Measurements from ENCODE around the gene ADAP1. TPM values are rescaled to one million over a fixed set of nuclear protein-coding genes. Genes with fewer than 3 reads are reported as not detected.

ADAP1 gene
- total RNA-seq, 1 donor from 2014 or later = 19.2 TPM

DNA sequence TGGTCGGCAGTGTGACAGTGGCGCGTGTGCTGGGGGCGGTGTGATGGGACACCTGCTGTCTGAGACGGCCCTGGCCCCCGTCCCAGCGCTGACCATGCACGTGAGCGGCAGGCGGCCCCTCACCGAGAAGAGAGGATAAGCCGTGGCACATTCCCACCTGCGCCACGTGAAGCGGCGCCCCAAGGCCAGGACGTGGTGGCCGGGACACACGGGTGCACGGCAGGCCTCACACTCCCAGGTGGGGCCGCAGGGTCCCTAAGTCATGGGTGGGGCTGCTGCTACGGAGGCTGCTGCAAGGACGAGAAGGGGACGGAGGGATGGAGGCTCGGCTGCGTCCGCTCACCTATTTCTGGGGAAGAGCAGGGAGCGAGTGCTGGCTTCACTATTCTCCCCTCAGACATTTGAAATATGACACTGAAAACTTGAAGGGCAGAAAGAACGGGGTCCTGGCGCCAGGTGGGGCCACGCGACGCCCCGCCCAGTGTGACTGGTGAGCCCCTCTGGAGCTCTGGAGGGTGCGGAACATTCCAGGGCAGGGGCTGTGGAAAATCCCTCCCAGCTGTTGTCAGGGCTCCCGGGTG, 36.0 kb upstream of the ADAP1 start:
- DNase-seq (ENCODE audit: low spot score) = no peak

DNA sequence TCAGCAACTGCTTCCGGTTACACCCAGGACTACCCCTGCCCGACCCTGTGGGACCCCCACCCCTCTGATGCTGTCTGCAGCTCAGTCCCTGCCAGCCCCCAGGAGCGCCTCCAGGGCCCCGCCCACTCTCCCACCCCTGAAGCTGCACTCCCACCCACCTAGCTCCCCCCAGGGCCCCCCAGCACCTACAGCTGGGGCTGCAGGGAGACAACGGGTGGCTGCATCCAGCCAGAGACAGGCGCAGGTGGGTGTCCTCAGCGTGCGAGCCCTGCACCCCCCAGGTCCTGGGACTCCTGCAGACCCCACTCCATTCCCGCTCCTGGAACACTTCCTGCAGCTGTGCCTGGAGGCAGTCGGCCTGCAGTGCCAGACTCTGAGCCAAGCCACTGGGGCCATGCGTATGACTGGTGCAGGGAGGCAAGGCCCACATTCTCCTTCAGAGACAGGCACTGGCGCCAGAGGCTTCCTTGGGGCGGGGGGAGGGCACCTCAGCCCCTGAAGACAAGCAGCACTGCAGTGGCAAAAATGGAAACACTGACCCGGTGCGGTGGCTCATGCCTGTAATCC, 34.6 kb upstream of the ADAP1 start:
- no peak for DNase-seq (ENCODE audit: low spot score)

DNA sequence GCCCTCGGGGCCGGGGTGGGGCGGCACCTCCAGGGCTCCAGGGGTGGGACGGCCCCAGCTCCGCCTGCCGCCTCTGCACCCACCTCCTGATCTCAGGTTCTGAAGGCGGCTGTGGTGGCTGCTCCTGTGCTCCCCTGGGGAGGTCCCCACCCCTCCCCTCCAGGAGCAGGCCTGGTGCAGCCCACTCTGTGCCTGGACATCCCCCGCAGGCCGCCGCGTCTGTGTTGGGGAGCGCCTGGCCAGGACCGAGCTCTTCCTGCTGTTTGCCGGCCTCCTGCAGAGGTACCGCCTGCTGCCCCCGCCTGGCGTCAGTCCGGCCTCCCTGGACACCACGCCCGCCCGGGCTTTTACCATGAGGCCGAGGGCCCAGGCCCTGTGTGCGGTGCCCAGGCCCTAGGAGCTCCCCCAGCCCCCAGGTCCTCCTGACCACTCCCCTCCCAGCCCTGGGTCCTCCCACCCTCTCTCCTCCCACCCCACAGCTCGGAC, 34.0 kb upstream of the ADAP1 start:
- DNase-seq (ENCODE audit: low spot score) = no peak

DNA sequence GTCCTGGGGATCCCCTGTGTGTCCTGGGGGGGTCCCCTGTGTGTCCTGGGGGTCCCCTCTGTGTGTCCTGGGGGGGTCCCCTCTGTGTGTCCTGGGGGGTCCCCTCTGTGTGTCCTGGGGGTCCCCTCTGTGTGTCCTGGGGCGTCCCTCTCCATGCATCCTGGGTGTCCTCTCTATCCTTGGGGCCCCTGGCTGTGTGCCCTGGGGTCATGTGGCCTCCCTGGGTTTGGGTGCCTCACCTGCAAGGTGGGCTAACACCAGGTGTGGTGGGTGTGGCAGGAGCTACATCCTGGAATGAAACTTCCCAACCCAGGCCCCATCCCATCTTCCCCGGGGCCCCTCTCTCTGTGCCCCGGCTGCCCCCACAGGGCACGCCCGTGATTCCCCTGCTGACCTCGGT, 33.4 kb upstream of the ADAP1 start:
- no peak for DNase-seq (ENCODE audit: low spot score)

DNA sequence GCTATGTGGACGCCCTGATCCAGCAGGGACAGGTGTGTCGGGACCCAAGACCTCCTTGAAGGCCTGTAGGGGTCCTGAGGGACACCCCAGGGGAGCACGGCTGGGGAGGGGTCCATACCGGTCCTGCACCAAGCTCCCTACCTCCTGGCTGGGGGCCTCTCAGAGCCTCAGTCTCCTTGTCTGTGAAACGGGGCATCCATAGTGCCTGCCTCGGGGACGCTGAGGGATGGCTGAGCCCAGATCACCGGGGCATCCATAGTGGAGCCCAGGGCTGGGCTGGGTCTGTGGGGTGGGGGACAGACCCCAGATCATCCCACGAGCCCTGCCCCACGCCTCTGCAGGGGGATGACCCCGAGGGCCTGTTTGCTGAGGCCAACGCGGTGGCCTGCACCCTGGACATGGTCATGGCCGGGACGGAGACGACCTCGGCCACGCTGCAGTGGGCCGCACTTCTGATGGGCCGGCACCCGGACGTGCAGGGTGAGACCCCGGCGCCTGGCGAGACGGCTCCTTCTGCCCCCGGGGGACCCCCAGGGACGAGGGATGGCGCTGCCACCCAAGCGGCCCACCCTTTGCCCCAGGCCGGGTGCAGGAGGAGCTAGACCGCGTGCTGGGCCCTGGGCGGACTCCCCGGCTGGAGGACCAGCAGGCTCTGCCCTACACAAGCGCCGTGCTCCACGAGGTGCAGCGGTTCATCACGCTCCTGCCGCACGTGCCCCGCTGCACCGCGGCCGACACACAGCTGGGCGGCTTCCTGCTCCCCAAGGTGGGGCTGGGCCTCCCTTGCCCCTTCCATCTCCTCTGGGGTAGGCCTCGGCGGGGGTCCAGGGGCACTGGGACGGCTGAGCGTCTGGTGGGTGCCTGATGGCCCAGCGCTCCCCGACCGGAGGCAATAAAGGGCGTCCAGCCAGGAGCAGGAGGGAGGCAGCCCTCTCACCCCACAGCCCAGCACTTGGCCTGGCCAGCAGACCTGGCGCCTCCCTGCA, 32.6 kb upstream of the ADAP1 start:
- no peak for DNase-seq (ENCODE audit: low spot score)

DNA sequence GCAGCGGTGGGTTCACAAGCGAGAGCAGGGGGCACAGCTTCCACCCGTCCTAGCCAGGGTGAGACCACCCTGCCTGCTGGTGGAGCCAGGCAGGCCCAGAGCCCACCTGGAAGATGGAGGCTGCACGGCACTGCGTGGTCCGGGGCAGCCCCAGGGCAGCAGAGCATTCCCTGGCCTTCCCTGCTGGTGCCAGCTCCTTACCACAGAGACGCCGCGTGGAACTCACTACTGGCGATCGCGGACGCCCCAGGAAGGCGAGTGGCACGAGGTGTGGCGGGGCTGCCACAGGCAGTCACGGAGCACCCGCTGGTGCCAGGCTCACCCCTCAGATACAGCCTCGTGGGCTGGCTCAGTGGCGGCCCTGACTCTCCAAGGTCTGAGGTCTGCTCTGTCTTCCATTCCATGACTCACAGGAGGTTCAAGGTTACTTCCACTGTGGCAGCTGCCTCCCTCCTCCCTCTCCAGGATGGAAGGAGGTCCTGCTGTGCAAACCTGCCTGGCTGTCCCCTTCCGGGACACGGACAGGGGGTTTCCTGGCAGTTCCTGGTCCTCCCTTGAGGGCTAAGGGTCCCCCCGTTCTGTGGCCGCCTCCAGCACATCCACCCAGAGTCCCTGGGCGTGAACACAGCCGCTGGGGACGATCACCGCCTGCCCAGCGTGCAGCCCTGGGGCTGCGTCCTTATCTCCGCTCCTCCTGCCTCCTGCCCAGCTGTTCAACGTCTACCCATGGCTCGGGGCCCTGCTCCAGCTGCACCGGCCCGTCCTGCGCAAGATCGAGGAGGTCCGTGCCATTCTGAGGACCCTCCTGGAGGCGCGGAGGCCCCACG, 31.6 kb upstream of the ADAP1 start:
- DNase-seq (ENCODE audit: low spot score) = no peak

DNA sequence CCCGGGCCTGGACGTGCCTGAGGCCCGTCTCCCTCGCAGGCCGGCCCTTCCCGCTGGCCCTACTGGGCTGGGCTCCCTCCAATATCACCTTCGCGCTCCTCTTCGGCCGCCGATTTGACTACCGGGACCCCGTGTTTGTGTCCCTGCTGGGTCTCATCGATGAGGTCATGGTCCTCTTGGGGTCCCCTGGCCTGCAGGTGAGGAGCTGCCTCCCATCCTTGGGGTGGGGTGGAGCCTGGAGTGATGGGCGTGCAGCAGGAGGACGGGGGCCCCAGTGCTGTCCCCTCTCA, 30.6 kb upstream of the ADAP1 start:
- DNase-seq (ENCODE audit: low spot score) = no peak

DNA sequence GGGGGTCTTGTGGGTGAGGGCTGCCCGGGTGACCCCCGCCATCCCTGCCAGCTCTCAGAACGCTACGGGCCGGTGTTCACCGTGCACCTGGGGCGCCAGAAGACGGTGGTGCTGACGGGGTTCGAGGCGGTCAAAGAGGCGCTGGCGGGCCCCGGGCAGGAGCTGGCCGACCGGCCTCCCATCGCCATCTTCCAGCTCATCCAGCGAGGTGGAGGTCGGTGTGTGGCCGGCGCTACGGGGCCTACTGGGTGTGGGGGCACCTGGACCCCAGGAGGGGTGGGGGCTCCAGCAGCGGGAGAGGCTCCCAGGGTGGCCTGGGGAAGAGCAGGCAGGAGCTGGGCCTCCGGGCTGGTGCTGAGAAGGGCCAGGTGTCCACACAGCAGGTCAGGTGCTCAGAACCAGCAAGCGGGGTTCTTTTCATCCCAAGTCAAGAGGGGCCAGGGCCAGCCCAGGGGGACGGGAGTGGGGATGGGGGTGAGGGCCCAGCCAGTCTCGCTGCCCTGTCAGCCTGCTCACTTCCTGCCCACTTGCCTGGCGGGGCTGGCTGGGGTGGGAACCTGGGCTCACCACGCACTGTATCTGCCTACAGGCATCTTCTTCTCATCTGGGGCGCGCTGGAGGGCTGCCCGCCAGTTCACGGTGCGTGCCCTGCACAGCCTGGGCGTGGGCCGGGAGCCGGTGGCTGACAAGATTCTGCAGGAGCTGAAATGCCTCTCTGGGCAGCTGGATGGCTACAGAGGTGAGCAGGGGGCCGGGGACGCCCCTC, 30.1 kb upstream of the ADAP1 start:
- DNase-seq (ENCODE audit: low spot score) = no peak

DNA sequence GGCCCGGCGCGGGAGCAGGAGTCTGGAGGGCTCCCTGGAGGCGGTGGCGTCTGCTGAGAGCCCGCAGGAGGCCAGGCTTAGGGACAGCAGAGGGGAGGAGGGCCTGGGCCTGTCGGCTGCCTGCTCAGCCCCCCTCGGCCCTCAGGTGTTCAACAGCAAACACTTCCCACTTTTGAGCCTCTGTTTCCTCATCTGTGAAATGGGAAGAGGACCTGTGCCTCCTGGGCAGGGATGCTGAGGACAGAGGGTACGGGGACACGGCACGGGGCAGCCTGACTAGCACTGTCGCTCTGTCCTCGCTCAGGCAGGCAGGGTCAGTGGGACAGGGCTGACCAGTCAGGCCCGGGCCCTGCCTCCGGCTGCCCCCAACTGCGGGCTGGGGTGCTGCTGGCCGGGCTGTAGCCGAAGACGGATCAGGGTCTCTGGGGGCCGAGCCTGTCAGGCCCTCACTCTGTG, 29.2 kb upstream of the ADAP1 start:
- DNase-seq (ENCODE audit: low spot score) = no peak

DNA sequence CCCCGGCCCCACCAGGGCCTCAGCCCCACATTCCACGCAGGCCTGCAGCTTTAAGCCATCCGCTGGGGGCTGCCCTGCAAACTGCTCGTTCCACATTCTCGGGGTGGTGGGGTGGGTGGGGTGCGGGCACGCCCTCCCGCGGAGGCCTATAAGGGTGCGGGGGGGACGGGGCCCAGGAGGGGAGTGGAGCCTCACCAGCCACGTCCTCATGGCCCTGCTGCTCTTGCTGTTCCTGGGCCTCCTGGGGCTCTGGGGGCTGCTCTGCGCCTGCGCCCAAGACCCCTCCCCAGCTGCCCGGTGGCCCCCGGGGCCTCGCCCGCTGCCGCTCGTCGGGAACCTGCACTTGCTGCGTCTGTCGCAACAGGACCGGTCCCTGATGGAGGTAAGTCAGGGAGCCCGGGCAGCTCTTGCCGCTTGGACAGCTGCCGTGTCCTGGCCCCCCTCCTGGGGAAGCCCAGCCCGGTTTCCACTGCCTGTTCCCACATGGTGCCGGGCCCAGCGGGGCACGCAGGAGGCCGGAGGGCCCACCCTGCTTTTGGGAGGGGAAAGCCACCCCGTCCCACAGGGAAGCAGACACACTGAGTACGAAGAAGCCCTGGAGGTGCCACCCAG, 28.6 kb upstream of the ADAP1 start, which contains the start of gene CYP2W1:
Gene CYP2W1, plus strand, starts transcription at position 178 of the 612 bp plus-strand sequence. Its CDS starts 31 bp downstream, at position 209.
- no peak for DNase-seq (ENCODE audit: low spot score)

DNA sequence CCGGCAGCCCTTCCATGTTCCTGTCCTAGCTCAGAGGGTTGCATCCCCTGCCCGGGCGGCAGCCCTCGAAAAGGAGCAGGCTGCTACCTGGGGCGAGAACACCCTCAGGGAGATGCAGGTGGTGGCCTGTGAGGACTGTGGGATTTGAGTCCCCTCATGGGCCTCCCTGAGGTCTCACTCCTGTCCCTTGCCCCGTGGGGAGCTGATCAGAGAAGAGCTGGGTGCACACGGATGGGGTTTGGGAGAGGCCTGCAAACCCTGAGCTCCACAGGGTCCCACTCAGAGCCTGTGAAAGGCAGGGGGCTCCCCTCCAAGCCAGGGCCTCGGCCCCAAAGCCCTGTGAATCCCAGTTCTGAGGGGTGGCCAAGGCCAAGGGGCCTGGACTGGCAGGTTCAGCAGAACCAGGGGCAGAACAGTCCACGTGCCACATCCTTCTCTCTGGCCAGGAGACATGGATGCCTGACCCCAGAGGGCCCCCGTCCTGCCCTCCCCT, 28.1 kb upstream of the ADAP1 start:
- DNase-seq (ENCODE audit: low spot score) = no peak

DNA sequence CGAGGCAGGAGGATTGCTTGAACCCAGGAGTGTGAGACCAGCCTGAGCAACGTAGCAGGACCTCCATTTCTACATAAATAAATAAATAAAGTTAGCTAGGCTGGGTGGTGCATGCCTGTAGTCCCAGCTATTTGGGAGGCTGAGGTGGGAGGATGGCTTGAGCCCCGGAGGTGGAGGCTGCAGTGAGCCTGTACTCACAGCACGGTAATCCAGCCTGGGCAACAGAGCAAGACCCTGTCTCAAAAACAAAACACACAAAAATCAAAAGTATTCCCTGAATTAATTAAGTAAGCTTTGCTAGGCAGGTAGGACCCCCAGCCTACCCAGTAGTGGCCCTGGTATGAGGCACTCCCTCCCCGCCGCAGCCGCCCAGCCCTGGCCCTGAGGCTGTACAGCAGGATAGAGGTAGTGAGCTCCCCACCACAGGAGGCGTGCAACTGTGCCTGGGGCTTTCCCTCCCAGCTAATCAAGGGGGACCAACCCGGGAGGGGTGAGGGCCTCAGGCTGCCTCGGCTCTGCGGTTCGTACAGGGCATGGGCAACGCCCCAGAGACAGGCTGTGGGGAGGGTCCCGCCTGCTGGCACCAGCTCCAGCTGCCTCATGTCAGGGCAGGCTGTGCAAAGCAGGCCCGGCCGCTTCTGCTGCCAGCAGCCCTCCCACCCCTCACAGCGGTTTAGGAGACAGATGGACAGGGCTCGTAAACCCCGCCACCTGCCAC, 27.5 kb upstream of the ADAP1 start:
- DNase-seq (ENCODE audit: low spot score) = no peak

DNA sequence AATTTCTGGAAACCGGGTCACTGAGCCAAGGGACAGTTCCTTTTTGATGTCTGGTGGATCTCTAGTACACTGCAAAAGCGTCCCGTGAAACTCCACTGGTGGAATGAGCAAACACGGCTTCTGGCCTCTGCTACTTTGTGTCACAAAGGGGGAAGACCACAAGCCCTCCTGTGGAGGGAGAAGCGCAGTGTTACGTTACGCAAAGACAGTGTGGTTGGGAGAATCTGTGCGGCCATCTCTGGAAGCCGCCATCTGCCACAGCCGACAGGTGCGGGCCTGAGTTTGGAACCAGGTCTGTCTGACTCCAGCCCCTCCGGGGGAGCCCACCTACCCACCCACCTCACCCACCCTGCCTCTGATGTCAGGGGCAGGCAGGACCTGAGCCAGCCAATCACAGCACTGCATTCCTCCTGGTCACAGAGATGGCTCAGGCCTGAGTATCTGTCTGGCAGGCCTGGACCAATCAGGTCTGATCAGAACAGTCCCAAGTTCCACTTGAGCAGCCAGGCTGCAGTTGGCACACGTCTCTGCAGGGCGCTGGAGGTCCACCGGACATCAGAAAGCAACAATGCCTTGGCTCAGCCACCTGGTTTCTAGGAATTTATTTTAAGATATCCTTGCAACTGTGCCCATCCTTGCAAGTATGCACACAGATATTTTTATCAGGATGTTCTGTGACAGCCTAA, 25.5 kb upstream of the ADAP1 start:
- no peak for DNase-seq (ENCODE audit: low spot score)

DNA sequence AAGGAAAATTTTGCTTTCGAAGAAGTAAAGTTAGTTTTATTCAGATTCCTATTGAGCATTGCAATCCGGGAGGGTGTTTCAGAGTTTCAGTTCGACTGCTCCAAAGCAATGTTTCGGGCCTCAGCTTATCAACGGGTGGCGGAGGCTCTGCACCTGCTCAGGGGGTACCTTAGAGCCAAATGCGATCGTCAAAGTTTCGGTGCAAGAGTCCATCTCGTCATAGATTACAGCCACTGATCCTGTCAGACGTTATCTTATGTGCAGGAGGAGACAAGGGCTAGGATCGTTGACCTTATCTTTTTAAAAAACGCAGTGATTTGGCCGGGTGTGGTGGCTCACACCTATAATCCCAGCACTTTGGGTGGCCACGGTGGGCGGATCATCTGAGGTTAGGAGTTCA, 24.7 kb upstream of the ADAP1 start:
- DNase-seq (ENCODE audit: low spot score) = no peak

DNA sequence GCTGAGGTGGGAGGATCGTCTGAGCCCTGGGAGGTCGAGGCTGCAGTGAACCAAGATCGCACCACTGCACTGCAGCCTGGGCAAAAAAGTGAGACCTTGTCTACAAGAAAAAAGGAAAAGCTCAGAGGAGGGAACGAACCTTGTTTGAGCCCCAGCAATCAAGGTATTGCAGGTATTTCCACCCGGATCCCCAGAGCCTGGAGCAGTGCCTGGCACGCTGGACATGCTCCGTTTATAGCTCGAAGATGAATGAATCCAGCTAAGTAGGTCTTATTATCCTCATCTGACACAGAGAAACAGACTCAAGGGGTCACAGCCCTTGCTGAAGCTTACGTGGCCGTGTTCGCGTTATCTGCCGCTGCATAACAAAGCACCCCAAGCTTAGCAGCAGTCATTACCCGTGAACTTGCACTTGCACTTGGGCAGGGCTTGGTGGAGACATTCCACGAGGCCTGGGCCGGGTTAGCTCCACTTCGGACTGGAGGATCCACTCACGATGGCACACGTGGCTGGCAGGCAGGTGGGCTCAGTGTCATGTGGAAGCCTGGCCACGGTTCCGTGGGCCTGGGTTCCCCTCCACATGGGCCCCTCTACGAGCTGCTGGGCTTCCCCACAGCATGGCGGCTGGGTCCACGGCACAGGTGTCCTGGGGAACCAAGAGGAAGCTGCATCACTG, 24.1 kb upstream of the ADAP1 start:
- DNase-seq (ENCODE audit: low spot score) = no peak

DNA sequence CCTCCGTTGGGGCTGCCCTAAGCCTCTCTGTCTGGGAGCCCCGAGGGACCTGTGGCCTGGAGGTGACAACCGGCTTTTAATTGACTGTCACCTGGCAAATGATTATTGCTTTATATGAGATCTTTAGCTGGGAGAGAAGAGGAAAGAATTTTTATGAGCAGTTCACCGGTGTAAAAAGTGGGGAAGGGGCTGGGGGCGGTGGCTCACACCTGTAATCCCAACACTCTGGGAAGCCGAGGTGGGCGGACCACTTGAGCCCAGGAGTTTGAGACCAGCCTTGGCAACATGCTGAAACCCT, 23.5 kb upstream of the ADAP1 start:
- no peak for DNase-seq (ENCODE audit: low spot score)

DNA sequence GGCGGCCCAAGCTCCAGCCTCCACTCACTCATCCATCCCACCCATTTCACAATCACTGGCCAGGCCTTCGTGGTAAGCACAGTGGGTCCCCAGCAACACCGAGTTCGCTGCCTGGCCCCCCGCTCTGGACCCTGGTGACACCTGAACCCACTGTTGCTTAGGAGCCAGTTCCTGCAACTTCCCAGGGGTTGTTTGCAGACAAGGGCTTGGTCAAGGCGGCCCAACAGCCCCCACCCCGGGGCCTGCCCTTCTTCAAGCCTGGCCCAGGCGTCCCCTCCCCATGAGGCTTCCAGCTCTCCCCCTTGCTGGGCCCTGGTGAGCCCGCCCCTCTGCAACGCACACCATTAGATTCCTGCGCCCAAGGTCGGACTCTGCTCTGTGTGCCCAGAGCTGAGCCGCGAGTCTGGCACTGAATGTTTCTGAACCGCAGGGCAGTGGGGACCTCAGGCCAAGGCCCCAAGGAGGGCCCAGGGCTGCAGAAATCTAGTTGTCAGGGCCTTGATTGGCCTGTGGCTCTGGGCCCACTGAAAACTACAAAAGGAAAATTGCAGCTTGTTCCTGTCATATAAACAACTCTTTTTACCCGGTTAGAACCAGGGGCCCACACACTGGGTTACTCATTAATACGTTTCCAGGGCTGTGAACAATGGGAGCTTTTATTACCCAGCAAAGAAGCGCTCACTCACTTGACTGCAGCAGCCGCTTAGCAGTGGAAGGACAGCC, 23.0 kb upstream of the ADAP1 start:
- no peak for DNase-seq (ENCODE audit: low spot score)

DNA sequence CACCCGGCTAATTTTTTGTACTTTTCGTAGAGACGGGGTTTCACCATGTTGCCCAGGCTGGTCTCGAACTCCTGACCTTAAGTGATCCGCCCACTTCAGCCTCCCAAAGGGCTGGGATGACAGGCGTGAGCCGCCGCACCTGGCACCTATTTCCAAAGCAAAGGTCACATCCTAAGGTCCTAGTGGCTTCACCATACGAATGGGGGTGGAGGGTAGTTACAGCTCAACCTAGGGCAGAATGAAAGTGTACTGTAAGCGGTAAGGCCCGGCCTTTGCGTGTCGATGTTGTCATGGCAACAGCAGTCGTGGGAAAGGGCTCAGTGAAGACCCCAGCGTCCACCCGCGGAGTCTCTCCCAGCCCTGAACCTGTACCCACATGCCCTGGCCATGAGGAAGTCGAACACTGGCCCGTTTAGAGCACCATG, 22.4 kb upstream of the ADAP1 start:
- DNase-seq (ENCODE audit: low spot score) = no peak

Measured in mesenteric fat pad (tissue), 1 donor.